ENCODE results near the gene S100A7.

Gene S100A7

DNA sequence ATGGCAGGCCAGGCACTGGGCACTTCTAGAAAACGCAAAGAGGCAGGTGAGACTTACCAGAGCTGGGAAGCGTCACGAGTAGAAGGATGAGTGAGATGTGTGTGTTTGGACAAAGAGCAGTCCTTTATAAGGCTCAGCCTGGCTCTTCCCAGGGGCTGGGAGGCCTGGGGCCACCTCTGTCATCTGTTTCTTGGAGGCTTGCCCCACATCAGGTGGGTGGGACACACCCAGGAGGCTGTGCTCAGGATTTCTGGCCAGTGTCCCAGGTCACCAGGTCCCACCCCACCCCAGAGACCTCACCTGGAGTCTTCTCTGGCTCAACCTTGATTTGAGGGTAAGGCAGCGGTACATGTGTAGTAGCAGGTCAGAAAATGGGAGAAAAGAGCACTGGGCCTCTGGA lies at the start of gene S100A7:
S100A7 (minus strand) TSS at position 101 of the 400 bp plus-strand sequence. CDS start 1,638 bp downstream, outside the sequence.
- DNase-seq (ENCODE audit: low spot score): no peak

DNA sequence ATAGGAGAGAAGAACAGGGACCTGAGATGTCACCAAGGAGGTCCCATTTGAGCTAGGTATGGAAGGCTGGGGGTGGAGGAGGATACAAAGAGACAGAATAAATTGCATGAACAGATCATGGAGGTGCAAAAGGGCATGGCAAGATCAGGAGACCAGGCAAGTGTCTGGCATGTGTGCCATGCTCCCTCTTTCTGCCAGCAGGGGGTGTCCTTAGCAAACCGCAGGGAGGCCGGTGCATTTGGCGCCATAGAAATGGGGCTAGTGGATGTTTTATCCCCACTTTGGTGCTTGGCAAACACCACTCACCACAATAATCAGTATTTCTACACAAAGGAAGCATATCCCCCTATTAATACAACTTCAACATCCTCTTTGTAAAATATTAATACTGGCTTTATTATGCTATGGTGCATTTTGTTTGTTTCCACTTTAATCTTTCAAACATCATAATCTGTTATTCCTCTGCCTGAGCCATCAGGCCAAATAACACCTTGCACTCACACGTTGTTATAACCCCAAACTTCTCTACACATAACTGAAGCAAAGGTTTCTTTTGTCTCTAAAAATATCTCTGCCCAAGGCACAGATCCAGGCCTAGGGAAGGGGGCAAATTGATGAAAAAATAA lies 49.4 kb upstream of the S100A7 start:
- DNase-seq (ENCODE audit: low spot score): peak; percentile 47

DNA sequence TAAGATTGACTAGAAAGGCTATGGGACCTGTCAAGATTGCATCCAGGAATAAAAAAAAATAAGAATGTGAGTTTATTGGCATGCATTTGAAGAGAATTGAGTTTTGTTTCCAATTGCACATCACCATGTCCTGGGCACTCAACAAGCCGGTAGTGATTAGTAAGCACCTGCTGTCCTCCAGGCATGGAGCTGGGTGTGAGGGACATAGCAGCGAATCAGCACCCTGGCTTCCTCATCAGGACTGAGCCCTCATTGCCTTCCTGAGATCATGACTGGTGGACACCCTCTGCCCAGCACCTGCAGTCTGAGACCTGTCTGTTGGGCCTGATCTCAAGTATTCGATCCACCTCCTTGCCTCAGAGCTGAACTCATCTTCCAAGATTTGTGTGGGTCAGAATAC lies 48.6 kb upstream of the S100A7 start:
- no peak for DNase-seq (ENCODE audit: low spot score)

DNA sequence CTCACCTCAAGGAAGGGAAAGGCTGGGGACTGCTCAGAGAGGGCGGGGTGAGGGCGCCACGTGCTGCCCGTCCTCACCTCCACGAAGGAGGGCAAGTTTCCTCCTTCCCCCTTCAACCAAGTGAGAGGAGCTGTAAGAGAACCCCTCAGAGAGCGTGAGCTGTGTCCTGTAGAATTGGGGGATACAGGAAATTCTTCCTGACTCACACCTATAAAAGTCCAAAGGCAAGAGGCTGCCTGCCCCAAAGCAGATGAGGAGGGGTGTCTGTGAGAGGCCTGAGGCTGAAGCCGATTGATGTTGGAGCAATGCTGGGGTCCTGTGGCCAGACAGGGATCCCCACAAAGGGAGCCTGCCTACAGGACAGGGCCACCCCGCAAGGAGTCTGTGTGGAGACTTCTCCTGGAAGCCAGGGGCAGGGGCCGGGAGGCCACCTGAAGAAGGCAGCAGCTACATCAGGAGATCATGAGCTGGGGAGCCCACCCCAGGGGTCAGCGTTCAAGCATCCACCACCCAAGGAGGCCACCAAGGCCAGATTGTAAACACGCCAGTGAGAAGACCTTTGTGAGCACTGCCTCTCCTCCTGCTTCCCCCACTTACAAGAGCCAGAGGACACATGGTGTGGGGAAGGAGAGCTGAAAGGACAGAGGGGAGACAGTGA lies 47.6 kb upstream of the S100A7 start:
- no peak for DNase-seq (ENCODE audit: low spot score)

DNA sequence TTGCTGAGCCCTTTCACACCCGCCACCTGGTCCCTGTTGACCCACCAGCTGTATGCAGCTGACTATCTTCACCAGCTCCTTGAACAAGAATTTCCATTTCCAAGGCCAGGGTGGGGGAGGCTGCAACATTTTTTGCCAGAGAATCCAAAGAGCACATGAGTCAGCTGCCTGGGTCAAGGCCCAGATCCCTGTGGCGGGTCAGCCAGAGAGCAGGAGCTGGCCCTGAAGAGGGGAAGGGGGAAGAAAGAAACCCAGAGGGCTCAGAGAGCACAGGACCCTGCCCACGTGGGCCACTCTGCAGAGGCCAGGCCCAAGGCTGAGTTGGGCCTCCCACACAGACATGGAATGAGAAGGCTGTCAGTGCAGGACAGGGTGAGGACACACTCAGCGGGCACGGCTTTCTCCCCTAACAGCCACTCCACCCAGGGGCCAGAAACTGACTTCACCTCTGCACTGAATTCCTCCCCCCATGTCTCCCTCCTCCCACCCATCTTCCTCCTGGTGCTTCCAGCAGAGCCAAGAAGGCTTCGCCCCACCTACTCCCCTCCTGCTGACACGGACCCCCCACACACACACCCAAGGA lies 46.5 kb upstream of the S100A7 start:
- no peak for DNase-seq (ENCODE audit: low spot score)

DNA sequence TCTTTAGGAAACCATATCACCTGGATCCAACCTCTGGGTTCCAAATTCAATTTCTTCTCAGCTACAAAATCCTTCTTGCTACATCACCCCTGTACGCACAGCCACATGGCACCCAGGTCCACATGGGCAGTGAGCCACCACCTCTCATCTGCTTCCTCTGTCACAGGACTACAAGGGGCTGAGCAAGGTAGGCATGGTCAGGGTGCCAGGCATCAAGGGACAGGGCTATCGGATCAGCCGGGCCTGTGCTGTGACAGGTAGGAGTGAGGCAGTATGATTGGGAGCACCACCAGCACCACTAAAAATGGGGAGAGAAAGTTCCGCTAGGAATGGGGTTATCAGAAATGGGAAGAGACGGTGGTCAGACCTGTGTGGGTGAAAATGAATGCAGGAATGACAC lies 45.9 kb upstream of the S100A7 start:
- DNase-seq (ENCODE audit: low spot score): no peak

DNA sequence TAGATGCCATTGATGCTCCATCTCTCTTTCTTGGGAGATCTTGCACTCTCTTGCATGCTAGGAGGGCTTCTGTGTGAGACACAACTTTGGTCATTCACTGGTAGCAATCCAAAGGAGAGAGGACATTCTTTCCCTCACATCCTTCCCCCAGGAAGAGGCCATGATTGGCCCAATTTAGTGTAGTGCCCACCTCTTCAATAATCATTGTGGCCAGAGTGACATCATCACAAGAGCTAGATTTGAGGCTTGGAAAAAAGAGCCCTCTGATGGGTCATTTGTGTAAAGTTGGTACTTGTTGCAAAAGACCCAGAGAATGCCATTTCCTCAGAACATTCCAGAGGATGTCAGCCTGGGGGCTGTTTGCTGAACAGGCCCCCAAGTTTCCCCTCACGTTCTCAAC lies 45.1 kb upstream of the S100A7 start:
- no peak for DNase-seq (ENCODE audit: low spot score)

DNA sequence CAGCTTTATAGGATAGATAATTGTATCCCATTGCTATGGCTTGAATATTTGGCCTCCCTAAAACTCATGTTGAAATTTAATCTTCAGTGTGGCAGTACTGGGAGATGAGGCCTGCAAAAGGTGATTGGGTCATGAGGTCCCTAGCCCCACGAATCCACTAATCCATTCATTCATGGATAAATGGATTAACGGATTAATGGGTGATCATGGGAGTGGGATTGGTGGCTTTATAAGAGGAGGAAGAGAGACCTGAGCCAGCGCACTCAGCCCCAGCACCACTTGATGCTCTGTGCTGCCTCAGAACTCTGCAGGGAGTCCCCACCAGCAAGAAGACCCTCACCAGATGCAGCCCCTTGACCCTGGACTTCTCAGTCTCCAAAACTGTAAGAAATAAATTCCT lies 43.3 kb upstream of the S100A7 start:
- no peak for DNase-seq (ENCODE audit: low spot score)

DNA sequence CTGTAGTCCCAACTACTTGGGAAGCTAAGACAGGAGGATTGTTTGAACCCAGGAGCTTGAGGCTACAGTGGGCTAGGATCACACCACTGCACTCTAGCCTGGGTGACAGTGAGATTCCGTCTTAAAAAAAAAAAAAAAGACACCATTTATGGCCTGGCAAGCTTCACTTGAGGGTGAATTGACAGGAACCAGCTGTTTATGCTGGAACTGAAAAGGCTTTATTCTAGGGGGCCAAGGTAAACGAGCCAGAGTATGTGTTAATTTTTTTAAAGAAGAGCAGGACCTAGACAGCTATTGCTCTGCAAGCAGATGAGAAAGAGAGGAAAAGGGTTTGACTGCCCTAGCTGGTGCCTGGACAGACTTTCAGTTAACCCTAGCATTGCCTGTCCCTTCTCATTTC lies 38.3 kb upstream of the S100A7 start:
- no peak for DNase-seq (ENCODE audit: low spot score)

DNA sequence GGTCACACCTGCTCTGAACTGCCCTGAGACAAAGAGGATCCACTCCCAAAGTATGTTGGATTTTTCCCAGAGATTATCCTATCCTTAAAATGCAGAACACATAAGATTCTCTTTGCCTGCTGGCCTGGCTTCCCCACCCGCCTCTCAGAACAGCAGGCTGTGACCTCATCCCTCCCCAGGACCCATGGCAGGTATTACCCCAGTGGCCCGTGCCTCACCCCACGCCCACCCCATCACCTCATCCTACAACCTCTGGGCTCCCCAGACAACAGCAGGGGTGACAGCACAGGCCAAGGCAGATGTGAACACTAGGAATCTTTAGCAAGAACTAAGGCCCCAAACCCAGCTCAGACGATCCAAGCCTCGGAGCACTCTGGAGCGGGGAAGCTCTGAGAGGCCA lies 35.1 kb upstream of the S100A7 start:
- no peak for DNase-seq (ENCODE audit: low spot score)

DNA sequence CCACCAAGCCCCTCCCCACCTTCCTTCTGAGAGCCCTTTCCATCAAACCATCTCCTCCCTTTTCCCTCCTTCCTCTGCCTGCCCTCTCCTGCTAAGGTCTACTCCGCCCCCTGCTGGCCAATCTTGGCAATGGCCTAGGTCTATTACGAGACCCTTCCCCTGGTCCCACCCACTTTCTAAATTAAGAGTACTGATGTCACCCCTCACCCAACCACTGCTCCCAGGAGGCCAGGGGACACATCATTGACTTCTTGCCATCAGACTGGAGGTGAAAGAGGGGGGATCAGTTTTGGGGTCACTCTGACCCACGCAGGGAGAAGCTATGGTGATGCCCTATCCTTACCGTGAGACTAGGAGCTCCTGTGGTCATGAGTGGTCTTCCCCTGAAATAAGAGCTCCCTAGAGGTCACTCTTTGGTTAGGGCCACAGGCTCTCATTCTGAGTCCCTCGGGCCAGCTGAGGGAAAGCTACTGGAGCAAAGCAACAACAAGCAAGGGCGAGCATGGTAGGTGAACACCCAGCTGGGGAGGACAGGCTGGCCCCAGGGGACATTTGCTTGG lies 34.6 kb upstream of the S100A7 start:
- DNase-seq (ENCODE audit: low spot score): peak; percentile 63

DNA sequence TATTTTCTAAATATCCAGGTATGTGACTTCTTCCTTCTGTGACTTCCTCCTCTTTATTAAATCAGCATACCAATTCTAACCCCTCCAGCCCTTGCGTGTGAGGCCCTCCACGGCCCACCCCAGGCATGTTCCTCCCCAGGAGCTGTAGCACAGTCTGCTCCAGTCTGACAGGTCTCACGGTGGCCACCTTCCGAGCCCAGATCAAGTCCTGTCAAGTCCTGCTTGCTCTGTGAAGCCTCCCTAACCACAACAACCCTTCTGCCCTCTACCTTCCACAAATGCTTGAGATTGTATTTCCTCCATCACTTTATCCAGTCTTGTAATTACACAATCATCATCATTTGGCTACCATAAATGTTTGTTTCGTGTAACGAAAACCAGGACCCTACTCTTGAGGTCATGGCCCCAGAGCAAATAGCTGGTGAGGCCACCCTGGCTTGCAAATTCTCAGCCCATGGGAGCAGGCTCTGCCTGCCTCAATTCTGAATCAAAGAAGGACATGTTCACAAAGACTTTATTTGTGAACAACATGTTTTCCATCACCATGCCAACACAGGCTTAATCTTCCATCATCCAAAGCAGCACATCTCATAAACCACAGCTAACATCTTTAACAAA lies 33.0 kb upstream of the S100A7 start:
- DNase-seq (ENCODE audit: low spot score): no peak

DNA sequence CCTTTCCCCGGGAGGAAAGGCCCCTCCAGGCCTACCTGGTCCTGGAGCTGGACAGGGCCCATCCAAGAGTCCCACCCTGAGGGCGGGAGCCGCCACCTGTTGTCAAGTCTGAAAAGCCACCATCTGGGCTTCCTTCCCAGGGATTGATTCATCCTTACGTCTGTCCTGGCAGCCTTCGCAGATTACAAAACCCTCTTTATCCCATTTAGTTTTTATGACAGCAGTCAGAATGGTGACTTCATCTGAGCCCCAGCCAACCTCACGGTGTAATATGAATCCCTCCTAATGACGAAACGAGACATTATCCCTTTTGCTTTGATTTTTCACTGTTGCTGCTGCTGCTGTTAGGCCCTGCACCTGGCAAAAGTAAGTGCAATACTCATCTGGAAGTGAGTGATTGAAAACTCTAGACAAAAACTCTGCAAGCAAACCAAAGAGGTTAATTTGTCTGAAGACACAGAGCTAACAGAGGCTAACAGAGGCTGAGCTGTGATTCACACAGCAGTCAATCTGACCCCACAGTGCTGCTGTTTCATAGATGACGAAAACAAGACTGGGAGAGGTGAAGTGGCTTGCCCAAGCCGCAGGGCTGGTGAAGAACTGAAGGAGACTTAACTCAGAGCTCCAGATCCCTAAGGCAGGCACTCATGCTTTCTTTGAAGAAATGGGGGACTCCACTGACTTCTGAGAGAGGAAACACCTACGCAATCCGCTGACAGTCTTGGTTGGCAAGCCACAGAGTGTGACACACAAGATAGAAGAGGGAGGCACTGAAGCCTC lies 30.0 kb upstream of the S100A7 start:
- no peak for DNase-seq (ENCODE audit: low spot score)

DNA sequence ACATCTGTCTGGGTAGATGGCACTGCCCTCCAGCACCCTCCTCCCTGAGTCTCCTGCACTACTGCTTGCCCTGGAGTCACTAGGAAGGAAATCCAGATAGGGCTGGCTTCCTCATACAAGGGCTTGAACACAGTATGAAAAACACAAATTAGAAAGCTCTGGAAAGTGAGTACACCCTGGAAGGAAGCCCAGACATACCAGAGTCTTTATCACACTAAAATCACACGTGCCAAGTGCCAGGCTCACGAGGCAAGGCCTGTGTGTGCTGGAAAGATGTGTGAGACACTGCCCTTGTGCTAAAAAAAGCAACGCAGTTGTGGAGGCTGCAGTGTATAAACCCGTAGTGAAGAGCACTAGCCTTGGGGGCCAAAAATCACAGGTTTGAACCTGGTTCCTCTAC lies 28.3 kb upstream of the S100A7 start:
- DNase-seq (ENCODE audit: low spot score): no peak

DNA sequence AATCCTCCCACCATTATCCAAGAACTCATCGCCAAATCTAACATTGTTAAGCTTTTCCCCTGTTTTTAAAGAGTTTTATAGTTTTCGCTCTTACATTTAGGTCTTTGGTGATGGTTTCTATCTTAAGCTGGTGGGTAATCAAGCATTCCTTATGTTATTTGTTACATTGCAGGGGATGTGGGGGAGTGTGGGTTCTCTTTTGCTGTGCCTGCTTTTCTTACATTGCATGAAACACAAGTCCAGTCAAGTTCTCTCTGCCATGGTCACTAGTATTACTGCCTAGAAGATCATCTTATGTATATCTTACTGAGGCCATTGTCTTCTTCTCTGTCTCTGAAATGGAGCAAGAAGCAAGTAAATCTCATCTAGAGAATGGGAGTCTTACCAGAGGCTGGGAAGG lies 27.3 kb upstream of the S100A7 start:
- DNase-seq (ENCODE audit: low spot score): no peak

DNA sequence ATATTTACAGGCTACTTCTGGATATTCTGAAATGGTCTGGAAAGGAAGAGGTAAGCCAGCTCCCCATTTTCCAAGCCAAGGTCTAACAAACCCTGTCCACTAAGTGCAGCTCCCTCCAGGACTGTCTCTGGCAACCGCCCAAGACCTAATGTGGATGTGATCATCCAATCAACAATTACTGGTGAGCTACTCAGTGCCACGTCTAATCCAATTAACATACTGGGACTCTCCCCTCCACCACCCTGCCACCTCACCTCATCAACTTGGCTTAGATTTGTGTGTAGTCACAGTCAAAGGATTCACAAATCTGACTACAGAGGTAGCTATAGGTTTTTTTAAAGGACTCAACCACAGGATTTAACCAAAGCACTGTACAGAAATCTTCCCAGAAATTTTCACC lies 25.4 kb upstream of the S100A7 start:
- no peak for DNase-seq (ENCODE audit: low spot score)

DNA sequence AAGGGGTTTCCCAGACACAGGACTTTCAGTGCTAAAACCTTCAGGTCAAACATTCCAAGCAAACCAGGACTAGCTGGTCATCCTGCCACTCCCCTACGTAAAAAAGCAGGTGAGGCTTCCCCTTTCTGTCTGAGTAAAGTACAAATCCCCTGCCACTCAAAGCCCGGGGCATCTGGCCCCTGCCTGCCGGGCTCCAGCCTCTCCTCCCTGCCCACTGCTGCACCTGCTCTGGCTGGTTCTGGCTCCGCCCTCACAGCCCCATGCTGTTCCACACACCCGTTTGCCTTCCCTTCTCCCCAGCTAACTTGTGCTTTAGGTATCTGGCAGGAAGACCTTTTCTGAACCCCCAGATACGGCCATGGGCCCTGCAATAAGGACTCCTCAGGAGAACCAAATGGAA lies 23.3 kb upstream of the S100A7 start:
- no peak for DNase-seq (ENCODE audit: low spot score)

DNA sequence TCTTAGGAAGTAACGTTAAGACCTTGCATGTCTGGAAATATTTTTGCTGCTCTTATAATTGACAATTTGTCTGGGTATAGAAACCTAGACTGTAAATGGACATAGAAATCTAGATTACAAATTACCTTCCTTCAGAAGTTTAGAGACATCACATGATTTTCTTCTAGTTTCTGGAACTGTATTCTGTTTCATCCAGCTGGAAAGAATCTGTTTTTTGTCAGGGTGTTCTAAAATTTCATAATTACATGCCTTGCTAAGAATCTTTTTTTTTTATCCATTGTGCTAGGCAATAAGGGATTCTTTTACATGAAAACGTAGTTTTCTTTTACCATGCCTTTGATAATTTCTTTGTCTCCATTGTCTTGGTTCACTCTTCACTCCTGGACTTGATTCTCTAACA lies 20.7 kb upstream of the S100A7 start:
- no peak for DNase-seq (ENCODE audit: low spot score)

DNA sequence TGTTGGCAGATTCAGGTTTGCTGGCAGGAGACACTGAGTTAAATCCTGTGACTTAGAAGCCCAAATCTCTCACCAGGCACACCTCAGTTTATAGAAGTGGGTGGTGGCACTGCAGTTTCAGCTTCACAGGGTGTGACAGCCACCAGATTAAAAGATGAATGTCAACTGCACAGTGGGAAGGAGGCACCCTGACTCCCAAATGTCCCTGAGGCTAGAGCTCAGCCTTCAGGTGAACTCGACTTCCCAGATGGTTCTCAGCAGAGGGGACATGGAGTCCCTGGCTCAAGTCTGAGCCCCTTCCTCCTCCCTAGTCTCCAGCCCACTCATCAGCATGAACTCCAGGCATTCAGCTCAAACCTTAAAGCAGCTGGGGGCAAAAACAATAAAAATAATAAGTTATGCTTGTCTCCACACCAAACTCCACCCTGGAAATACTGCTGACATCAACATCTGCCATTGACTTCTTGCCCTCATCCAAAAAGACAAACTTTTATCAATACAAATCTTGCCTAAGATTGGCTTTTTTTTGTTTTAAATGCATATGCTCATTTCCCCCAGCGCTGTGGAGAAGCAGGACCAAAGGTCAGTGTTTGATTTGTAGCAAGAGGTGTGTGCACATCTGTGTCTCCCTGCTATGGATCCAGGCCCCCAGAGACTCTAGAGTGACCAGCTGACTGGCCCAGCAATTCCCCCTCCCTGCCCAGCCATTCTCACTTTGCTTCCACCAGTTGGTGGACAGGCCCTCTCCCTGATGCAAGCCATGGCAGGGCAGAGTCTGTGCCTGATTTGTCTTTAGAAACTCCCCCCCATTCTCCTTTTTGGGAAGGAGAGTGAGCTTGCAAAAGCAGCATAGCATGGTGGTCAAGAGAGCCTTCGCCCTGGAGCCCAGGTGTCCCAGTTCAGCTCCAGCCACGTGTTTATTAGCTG lies 18.5 kb upstream of the S100A7 start:
- peak; percentile 28 for DNase-seq (ENCODE audit: low spot score)

DNA sequence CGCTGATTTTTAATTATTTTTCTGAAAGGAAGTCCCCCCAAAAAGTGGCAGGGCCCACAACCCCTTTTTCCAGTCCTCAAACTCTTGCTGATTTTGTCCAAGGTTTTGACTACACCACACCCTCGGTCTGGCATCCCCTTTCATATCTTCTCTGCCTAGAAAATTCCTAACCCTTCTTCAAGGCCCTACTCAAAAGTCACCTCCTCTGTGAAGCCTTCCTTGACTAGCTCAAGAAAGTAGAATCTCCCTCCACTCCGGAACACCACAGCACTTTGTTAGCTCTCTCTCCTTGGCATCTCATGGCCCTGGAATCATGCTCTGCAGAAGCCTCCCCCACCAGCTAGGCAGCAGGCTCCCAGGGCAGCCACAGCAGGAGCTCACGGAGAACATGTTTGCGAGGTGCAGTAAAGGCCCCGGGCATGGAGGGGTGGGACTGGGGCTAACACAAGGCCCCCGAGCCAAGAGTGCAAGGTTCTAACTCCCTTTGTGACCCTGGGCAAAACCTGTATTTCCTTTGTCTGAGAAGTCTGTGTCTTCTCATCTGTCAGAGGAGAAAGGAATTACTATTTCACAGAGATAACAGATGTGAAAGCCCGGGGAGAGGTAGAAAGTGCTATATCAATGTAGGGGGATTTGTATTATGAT lies 17.7 kb upstream of the S100A7 start:
- no peak for DNase-seq (ENCODE audit: low spot score)

All from HuH-7 (cell line).